Ascending aorta (tissue), 2 donors: ENCODE measurements around the gene MKS1. TPM values are rescaled to one million over a fixed set of nuclear protein-coding genes. Genes with fewer than 3 reads are reported as not detected.

Experiments
- DNase-seq, 2 donors: peaks; one replicate each; pipeline ENCODE4 v3.0.0-alpha.2; 2019; ENCODE audit warnings: low spot score in 2 of 2
- H3K27ac ChIP-seq, 2 donors: fragments of 200-600 bp; sonication (generic); one replicate each; pipeline ENCODE4 v1.5.1; 2016 to 2017; ENCODE audit warnings: mild to moderate bottlenecking in 1 of 2
- H3K27me3 ChIP-seq: fragments of 200-600 bp; sonication (generic); one replicate; pipeline ENCODE4 v1.5.1; 2017
- H3K36me3 ChIP-seq, 2 donors: fragments of 200-600 bp; sonication (generic); one replicate each; pipeline ENCODE4 v1.5.1; 2016
- H3K4me1 ChIP-seq, 2 donors: fragments of 200-600 bp; sonication (generic); one replicate each; pipeline ENCODE4 v1.5.1; 2016 to 2017; ENCODE audit warnings: mild to moderate bottlenecking in 1 of 2
- H3K4me3 ChIP-seq, 2 donors: fragments of 200-600 bp; sonication (generic); one replicate each; pipeline ENCODE4 v1.5.1; 2016 to 2017; ENCODE audit warnings: mild to moderate bottlenecking in 1 of 2
- H3K9me3 ChIP-seq, 2 donors: fragments of 200-600 bp; sonication (generic); one replicate each; pipeline ENCODE4 v1.5.1; 2016
- CTCF ChIP-seq, 3 experiments: fragments of 200-600 bp in 2 of 3; fragments of 450-650 bp in 1 of 3; sonication (generic) in 2 of 3; IDR thresholded peaks; one replicate each; pipeline ENCODE4 v1.5.1; 2016 to 2019; ENCODE audit warnings: antibody characterized with exemption in 3 of 3, mild to moderate bottlenecking in 1 of 3, moderate library complexity in 1 of 3
- intact Hi-C: fragments of 100-400 bp; cut with DNase I; formaldehyde crosslinking; loops from one replicate; pipeline ENCODE4 v1.15.1; 2023
- total RNA-seq: library from RNA; depleted of rRNA; stranded (reverse); fragments of >200 nt; gene quantifications from one replicate; pipeline ENCODE4 v1.1.0, GENCODE V29; 2016

The MKS1 gene
- total RNA-seq, 1 donor from 2014 or later = 1.5 TPM

- no peaks in the 10 kb centered on the region for H3K4me1 ChIP-seq
- no peaks in the 10 kb centered on the region for H3K36me3 ChIP-seq
- TF ChIP-seq CTCF (IDR thresholded peaks at IDR 0.05) = no peak
- intact Hi-C loops = no loop called here
- DNase-seq = no peak
- H3K27me3 ChIP-seq = no peaks in the 10 kb centered on the region
- no peaks in the 10 kb centered on the region for H3K9me3 ChIP-seq
- no peak overlapping the region for H3K4me3 ChIP-seq
- H3K27ac ChIP-seq = no peak overlapping the region
Observed at GRCh38 chr17:58187675-58188074, 31.4 kb downstream of the MKS1 start.

GRCh38 chr17:58187063-58187462, 32.0 kb downstream of the MKS1 start:
- intact Hi-C loops = no loop called here
- Histone ChIP-seq H3K4me1 (no peaks in the 10 kb centered on the region), H3K27me3 (no peaks in the 10 kb centered on the region), H3K36me3 (no peaks in the 10 kb centered on the region), H3K9me3 (no peaks in the 10 kb centered on the region), H3K27ac (no peak overlapping the region), H3K4me3 (no peak overlapping the region)
- no peak for DNase-seq
- TF ChIP-seq CTCF (IDR thresholded peaks at IDR 0.05) = no peak

- no peak overlapping the region for H3K27ac ChIP-seq
- no peak overlapping the region for H3K4me3 ChIP-seq
- DNase-seq = peak in 1 of 2 donors; percentile 43
- no peaks in the 10 kb centered on the region for H3K9me3 ChIP-seq
- intact Hi-C loops = no loop called here
- no peaks in the 10 kb centered on the region for H3K4me1 ChIP-seq
- no peaks in the 10 kb centered on the region for H3K27me3 ChIP-seq
- no peaks in the 10 kb centered on the region for H3K36me3 ChIP-seq
- TF ChIP-seq CTCF (IDR thresholded peaks at IDR 0.05) = no peak
Observed at GRCh38 chr17:58186591-58186990, 32.5 kb downstream of the MKS1 start.

GRCh38 chr17:58184986-58185761, 33.9 kb downstream of the MKS1 start:
- H3K9me3 ChIP-seq = no peaks in the 10 kb centered on the region
- intact Hi-C loops = no loop called here
- peak in 1 of 2 donors; percentile 50 for DNase-seq
- H3K4me3 ChIP-seq = no peak overlapping the region
- no peak for TF ChIP-seq CTCF (IDR thresholded peaks at IDR 0.05)
- no peak overlapping the region for H3K27ac ChIP-seq
- H3K4me1 ChIP-seq = no peaks in the 10 kb centered on the region
- H3K27me3 ChIP-seq = no peaks in the 10 kb centered on the region
- H3K36me3 ChIP-seq = no peaks in the 10 kb centered on the region

GRCh38 chr17:58184308-58184985, 34.6 kb downstream of the MKS1 start:
- intact Hi-C loops = no loop called here
- TF ChIP-seq CTCF (IDR thresholded peaks at IDR 0.05) = no peak
- no peak overlapping the region for H3K4me3 ChIP-seq
- no peaks in the 10 kb centered on the region for H3K9me3 ChIP-seq
- H3K27ac ChIP-seq = no peak overlapping the region
- H3K4me1 ChIP-seq = no peaks in the 10 kb centered on the region
- no peaks in the 10 kb centered on the region for H3K27me3 ChIP-seq
- H3K36me3 ChIP-seq = no peaks in the 10 kb centered on the region
- DNase-seq = peak in 1 of 2 donors; percentile 38
